Uterus (tissue), 4 donors: Measurements from ENCODE around the gene SMARCAL1. TPM values are rescaled to one million over a fixed set of nuclear protein-coding genes. Genes with fewer than 3 reads are reported as not detected.
A peak's percentile ranks its signal among the peaks of the same experiment; 100 is the strongest.

Experiments used
- DNase-seq, 2 donors: peaks; one replicate each; pipeline ENCODE4 v3.0.0-alpha.2; 2019 to 2020
- H3K27ac ChIP-seq, 2 donors: fragments of 200-600 bp; sonication (generic); 1 replicate in 1 of 2; 2 replicates in 1 of 2; pipeline ENCODE4 v1.5.1; 2016 to 2018
- H3K27me3 ChIP-seq, 2 donors: fragments of 200-600 bp; sonication (generic); one replicate each; pipeline ENCODE4 v1.5.1; 2018 to 2019; ENCODE audit warnings: control low read depth in 1 of 2
- H3K36me3 ChIP-seq, 2 donors: fragments of 200-600 bp; sonication (generic); one replicate each; pipeline ENCODE4 v1.5.1; 2019; ENCODE audit warnings: control low read depth in 1 of 2
- H3K4me1 ChIP-seq, 2 donors: fragments of 200-600 bp; sonication (generic); one replicate each; pipeline ENCODE4 v1.5.1; 2018 to 2019; ENCODE audit warnings: control low read depth in 1 of 2
- H3K4me3 ChIP-seq, 2 donors: fragments of 200-600 bp; sonication (generic); 1 replicate in 1 of 2; 2 replicates in 1 of 2; pipeline ENCODE4 v1.5.1; 2018 to 2019; ENCODE audit warnings: mild to moderate bottlenecking in 1 of 2
- H3K9me3 ChIP-seq, 2 donors: fragments of 200-600 bp; sonication (generic); one replicate each; pipeline ENCODE4 v1.5.1; 2019; ENCODE audit warnings: control low read depth in 1 of 2
- CTCF ChIP-seq, 4 experiments: fragments of 200-600 bp in 2 of 4; fragments of 450-650 bp in 2 of 4; sonication (generic) in 2 of 4; IDR thresholded peaks; one replicate each; pipeline ENCODE4 v1.5.1; 2016 to 2019; ENCODE audit warnings: antibody characterized with exemption in 4 of 4, mild to moderate bottlenecking in 2 of 4, moderate library complexity in 1 of 4
- POLR2A ChIP-seq, 2 donors: fragments of 450-650 bp; IDR thresholded peaks; one replicate each; pipeline ENCODE4 v1.6.1; 2016; ENCODE audit warnings: antibody characterized with exemption in 2 of 2, mild to moderate bottlenecking in 1 of 2, moderate library complexity in 1 of 2
- intact Hi-C: fragments of 100-400 bp; cut with DNase I; formaldehyde crosslinking; loops from one replicate; pipeline ENCODE4 v1.15.1; 2023; ENCODE audit warnings: low total_unique reads
- total RNA-seq, 4 donors: library from RNA; depleted of rRNA in 3 of 4; stranded (reverse); fragments of >200 nt in 3 of 4; gene quantifications; one replicate each; pipeline versions ENCODE4 v1.1.0 to v1.2.4, GENCODE V29; 2014 to 2023
- donor health status: DM: yes; HTN: yes; CAD: no.

SMARCAL1 gene
- total RNA-seq, 4 donors from 2014 or later, result 8.5 to 25.1 (median 15.5) TPM

- no peak overlapping the region for H3K27ac ChIP-seq
- no peaks in the 10 kb centered on the region for H3K36me3 ChIP-seq
- H3K4me3 ChIP-seq, result no peak overlapping the region
- H3K9me3 ChIP-seq, result no peaks in the 10 kb centered on the region
- H3K27me3 ChIP-seq, result no peaks in the 10 kb centered on the region
- no peaks in the 10 kb centered on the region for H3K4me1 ChIP-seq
- DNase-seq, result no peak
- intact Hi-C loops, result no loop called here
- TF ChIP-seq CTCF (IDR thresholded peaks at IDR 0.05) (no peak), POLR2A (IDR thresholded peaks at IDR 0.05) (no peak)
Observed at GRCh38 chr2:216475767-216476166, 63.5 kb downstream of the SMARCAL1 start.

GRCh38 chr2:216477283-216478035 lies 65.2 kb downstream of the SMARCAL1 start:
- no peak for TF ChIP-seq CTCF (IDR thresholded peaks at IDR 0.05)
- TF ChIP-seq POLR2A (IDR thresholded peaks at IDR 0.05), result no peak
- H3K9me3 ChIP-seq, result no peaks in the 10 kb centered on the region
- no peaks in the 10 kb centered on the region for H3K4me1 ChIP-seq
- intact Hi-C loops, result no loop called here
- H3K27me3 ChIP-seq, result no peaks in the 10 kb centered on the region
- DNase-seq, result no peak
- H3K27ac ChIP-seq, result peak overlapping the region; percentile 42 to 66
- no peak overlapping the region for H3K4me3 ChIP-seq
- H3K36me3 ChIP-seq, result no peaks in the 10 kb centered on the region

GRCh38 chr2:216478151-216478550 lies 65.9 kb downstream of the SMARCAL1 start:
- no peaks in the 10 kb centered on the region for H3K36me3 ChIP-seq
- peak in 1 of 2 donors; percentile 50 for DNase-seq

GRCh38 chr2:216478791-216479190 lies 66.5 kb downstream of the SMARCAL1 start:
- H3K36me3 ChIP-seq, result no peaks in the 10 kb centered on the region
- no peak for TF ChIP-seq POLR2A (IDR thresholded peaks at IDR 0.05)
- no peak for TF ChIP-seq CTCF (IDR thresholded peaks at IDR 0.05)
- no peak for DNase-seq
- no peak overlapping the region for H3K4me3 ChIP-seq
- no peaks in the 10 kb centered on the region for H3K4me1 ChIP-seq
- H3K27me3 ChIP-seq, result no peaks in the 10 kb centered on the region
- no peaks in the 10 kb centered on the region for H3K9me3 ChIP-seq
- peak overlapping the region; percentile 4 to 66 for H3K27ac ChIP-seq
- intact Hi-C loops, result no loop called here

More at GRCh38 chr2:216478151-216478550, 65.9 kb downstream of the SMARCAL1 start:
- Histone ChIP-seq H3K4me1 (no peaks in the 10 kb centered on the region), H3K27ac (peak overlapping the region; percentile 42 to 66), H3K4me3 (no peak overlapping the region), H3K9me3 (no peaks in the 10 kb centered on the region), H3K27me3 (no peaks in the 10 kb centered on the region)
- TF ChIP-seq POLR2A (IDR thresholded peaks at IDR 0.05) (no peak), CTCF (IDR thresholded peaks at IDR 0.05) (no peak)
- intact Hi-C loops, result no loop called here

GRCh38 chr2:216480221-216480620 lies 67.9 kb downstream of the SMARCAL1 start:
- TF ChIP-seq CTCF (IDR thresholded peaks at IDR 0.05) (no peak), POLR2A (IDR thresholded peaks at IDR 0.05) (no peak)
- no peak for DNase-seq
- no peaks in the 10 kb centered on the region for H3K9me3 ChIP-seq
- intact Hi-C loops, result no loop called here
- H3K27me3 ChIP-seq, result no peaks in the 10 kb centered on the region
- no peaks in the 10 kb centered on the region for H3K36me3 ChIP-seq
- no peaks in the 10 kb centered on the region for H3K4me1 ChIP-seq
- no peak overlapping the region for H3K27ac ChIP-seq
- no peak overlapping the region for H3K4me3 ChIP-seq
